IMR-90 (cell line): ENCODE data around the gene NR5A1. TPM values are rescaled to one million over a fixed set of nuclear protein-coding genes. Genes with fewer than 3 reads are reported as not detected.

Experiments
- ATAC-seq: fragments of 200-7000 bp; cut with Tn5 transposase; 2 replicates; pipeline ENCODE4 v1.9.1; 2020; ENCODE audit warnings: low read depth, mild to moderate bottlenecking, moderate library complexity
- BruUV-seq: library from RNA; stranded (reverse); fragments of 400-500 nt; replicated peaks from 2 replicates; lab custom pipeline; 2021; lab: Mats Ljungman, UMichigan
- CTCF ChIA-PET: fragments of 300-600 bp; formaldehyde crosslinking; extraction: SDS; loops from one replicate; lab custom pipeline; 2021; ENCODE audit warnings: antibody characterized with exemption; lab: Yijun Ruan, JAX
- POLR2A ChIA-PET: fragments of 300-600 bp; sonication (Branson Sonifier 250); formaldehyde crosslinking; loops from one replicate; lab custom pipeline; 2022; ENCODE audit warnings: antibody characterized with exemption; ENCODE audit not compliant: unreplicated experiment; lab: Charles Lee
- DNase-seq: peaks from one replicate; pipeline ENCODE4 v3.0.0; 2013
- H2AFZ ChIP-seq: replicated peaks from 2 replicates; pipeline ENCODE3; 2013; ENCODE audit warnings: low read length, mild to moderate bottlenecking; ENCODE audit not compliant: poor library complexity
- H2AK5ac ChIP-seq: 2 replicates; pipeline ENCODE4 v1.6.1; 2013; ENCODE audit warnings: low read depth, low read length, inconsistent platforms
- H2AK9ac ChIP-seq: replicated peaks from 2 replicates; pipeline ENCODE3; 2013; ENCODE audit warnings: mild to moderate bottlenecking, low read depth, low read length, moderate library complexity; ENCODE audit not compliant: poor library complexity
- H2BK120ac ChIP-seq: 2 replicates; pipeline ENCODE4 v1.6.1; 2013; ENCODE audit warnings: low read depth, low read length, inconsistent platforms
- H2BK15ac ChIP-seq: 3 replicates; pipeline ENCODE4 v1.6.1; 2013; ENCODE audit warnings: low read depth, low read length, inconsistent platforms
- H2BK20ac ChIP-seq: 2 replicates; pipeline ENCODE4 v1.6.1; 2013; ENCODE audit warnings: low read depth, mild to moderate bottlenecking, inconsistent platforms, low read length, moderate library complexity
- H2BK5ac ChIP-seq: 2 replicates; pipeline ENCODE4 v1.6.1; 2013; ENCODE audit warnings: mild to moderate bottlenecking, low read depth, low read length, inconsistent platforms; ENCODE audit not compliant: poor library complexity, severe bottlenecking
- H3K14ac ChIP-seq: replicated peaks from 2 replicates; pipeline ENCODE4 v1.6.1; 2013; ENCODE audit warnings: low read depth, low read length, inconsistent platforms
- H3K18ac ChIP-seq: 2 replicates; pipeline ENCODE4 v1.6.1; 2013; ENCODE audit warnings: low read depth, low read length, control low read depth
- H3K23ac ChIP-seq: 2 replicates; pipeline ENCODE4 v1.6.1; 2013; ENCODE audit warnings: low read depth, low read length, inconsistent platforms
- H3K27ac ChIP-seq: 2 replicates; pipeline ENCODE4 v1.5.1; 2013; ENCODE audit warnings: mild to moderate bottlenecking, control low read depth, low read length; ENCODE audit not compliant: insufficient read depth
- H3K27me3 ChIP-seq: 2 replicates; pipeline ENCODE4 v1.6.1; 2013; ENCODE audit warnings: low read length; ENCODE audit not compliant: control insufficient read depth, insufficient read depth
- H3K36me3 ChIP-seq: 2 replicates; pipeline ENCODE4 v1.6.1; 2013; ENCODE audit warnings: low read length, mixed read lengths; ENCODE audit not compliant: control insufficient read depth, insufficient read depth
- H3K4ac ChIP-seq: 2 replicates; pipeline ENCODE4 v1.6.1; 2013; ENCODE audit warnings: low read depth, low read length, inconsistent platforms
- H3K4me1 ChIP-seq: 2 replicates; pipeline ENCODE4 v1.6.1; 2013; ENCODE audit warnings: low read length, mixed read lengths; ENCODE audit not compliant: control insufficient read depth, insufficient read depth
- H3K4me2 ChIP-seq: 2 replicates; pipeline ENCODE4 v1.6.1; 2013; ENCODE audit warnings: low read depth, mild to moderate bottlenecking, control low read depth, low read length, moderate library complexity
- H3K4me3 ChIP-seq: 2 replicates; pipeline ENCODE4 v1.5.1; 2013; ENCODE audit warnings: low read depth, mild to moderate bottlenecking, control low read depth, low read length, moderate library complexity; ENCODE audit not compliant: insufficient read depth
- H3K56ac ChIP-seq: 2 replicates; pipeline ENCODE4 v1.6.1; 2013; ENCODE audit warnings: low read length, inconsistent platforms; ENCODE audit not compliant: insufficient read depth; ENCODE audit errors: extremely low read depth
- H3K79me1 ChIP-seq, 2 experiments: 2 replicates each; pipeline ENCODE4 v1.6.1; 2013; ENCODE audit warnings: low read length in 2 of 2, inconsistent platforms in 1 of 2, low read depth in 1 of 2
- H3K9ac ChIP-seq: 2 replicates; pipeline ENCODE4 v1.6.1; 2013; ENCODE audit warnings: low read depth, low read length, control low read depth
- H3K9me1 ChIP-seq: 2 replicates; pipeline ENCODE4 v1.6.1; 2013; ENCODE audit warnings: low read length, inconsistent platforms; ENCODE audit not compliant: insufficient read depth
- H3K9me3 ChIP-seq: 2 replicates; pipeline ENCODE4 v1.6.1; 2013; ENCODE audit warnings: low read length; ENCODE audit not compliant: control insufficient read depth, insufficient read depth
- H4K20me1 ChIP-seq: 2 replicates; pipeline ENCODE4 v1.6.1; 2013; ENCODE audit warnings: low read length, inconsistent platforms; ENCODE audit not compliant: insufficient read depth
- H4K5ac ChIP-seq: 2 replicates; pipeline ENCODE4 v1.6.1; 2013; ENCODE audit warnings: mild to moderate bottlenecking, low read depth, low read length, control low read depth
- H4K8ac ChIP-seq, 2 experiments: 2 replicates each; pipeline ENCODE4 v1.6.1; 2013; ENCODE audit warnings: low read depth in 2 of 2, low read length in 2 of 2, control low read depth in 1 of 2, inconsistent platforms in 1 of 2
- H4K91ac ChIP-seq: 2 replicates; pipeline ENCODE4 v1.6.1; 2013; ENCODE audit warnings: low read depth, low read length, inconsistent platforms; ENCODE audit not compliant: insufficient read depth
- BHLHE40 ChIP-seq: fragments of 150-350 bp; IDR thresholded peaks from 2 replicates; pipeline ENCODE4 v1.6.1; 2016; ENCODE audit warnings: mild to moderate bottlenecking, low read depth, low read length
- CEBPB ChIP-seq: IDR thresholded peaks from 2 replicates; pipeline ENCODE4 v1.6.1; 2012; ENCODE audit warnings: low read depth, low read length, improper control_type of control experiment
- CHD1 ChIP-seq: IDR thresholded peaks from 2 replicates; pipeline ENCODE4 v1.6.1; 2012; ENCODE audit warnings: low read depth, low read length, improper control_type of control experiment
- CTCF ChIP-seq: conservative IDR thresholded peaks from 2 replicates; pipeline ENCODE4 v1.5.1; 2012; ENCODE audit warnings: mild to moderate bottlenecking, low read depth, low read length, improper control_type of control experiment
- ELK1 ChIP-seq: fragments of 150-350 bp; IDR thresholded peaks from 2 replicates; pipeline ENCODE4 v1.6.1; 2016; ENCODE audit warnings: low read depth, mild to moderate bottlenecking, low read length, moderate library complexity, borderline replicate concordance
- FOS ChIP-seq: fragments of 150-350 bp; IDR thresholded peaks from 2 replicates; pipeline ENCODE4 v1.6.1; 2016; ENCODE audit warnings: low read depth, low read length
- MAFK ChIP-seq: IDR thresholded peaks from 2 replicates; pipeline ENCODE4 v1.6.1; 2012; ENCODE audit warnings: low read depth, low read length, improper control_type of control experiment
- MAZ ChIP-seq: IDR thresholded peaks from 2 replicates; pipeline ENCODE4 v1.6.1; 2012; ENCODE audit warnings: low read depth, mild to moderate bottlenecking, low read length, improper control_type of control experiment, moderate library complexity, borderline replicate concordance
- MXI1 ChIP-seq: IDR thresholded peaks from 2 replicates; pipeline ENCODE4 v1.6.1; 2012; ENCODE audit warnings: low read depth, mild to moderate bottlenecking, low read length, moderate library complexity, borderline replicate concordance
- NFE2L2 ChIP-seq: fragments of 150-350 bp; IDR thresholded peaks from 2 replicates; pipeline ENCODE4 v1.6.1; 2016; ENCODE audit warnings: low read depth, mild to moderate bottlenecking, low read length
- POLR2A ChIP-seq: IDR thresholded peaks from 2 replicates; pipeline ENCODE4 v1.6.1; 2012; ENCODE audit warnings: mild to moderate bottlenecking, low read depth, low read length
- RAD21 ChIP-seq: IDR thresholded peaks from 2 replicates; pipeline ENCODE4 v1.6.1; 2012; ENCODE audit warnings: low read length, improper control_type of control experiment
- RCOR1 ChIP-seq: IDR thresholded peaks from 2 replicates; pipeline ENCODE4 v1.6.1; 2012; ENCODE audit warnings: mild to moderate bottlenecking, low read length, improper control_type of control experiment; ENCODE audit not compliant: insufficient replicate concordance
- RFX5 ChIP-seq: IDR thresholded peaks from 2 replicates; pipeline ENCODE4 v1.8.0; 2012; ENCODE audit warnings: low read depth, mild to moderate bottlenecking, low read length, moderate library complexity
- SMC3 ChIP-seq: fragments of 150-350 bp; IDR thresholded peaks from 2 replicates; pipeline ENCODE4 v1.6.1; 2016; ENCODE audit warnings: low read depth, mild to moderate bottlenecking, antibody characterized with exemption, low read length, moderate library complexity
- USF2 ChIP-seq: fragments of 150-350 bp; IDR thresholded peaks from 2 replicates; pipeline ENCODE4 v1.6.1; 2017; ENCODE audit warnings: mild to moderate bottlenecking, antibody characterized with exemption, low read length, low read depth
- WGBS, 2 experiments: methylation state at CpG; one replicate each; pipeline versions ENCODE4 v1.1.5 to v1.1.7; 2013; ENCODE audit warnings: missing lambda C conversion rate in 2 of 2; ENCODE audit not compliant: insufficient read length in 1 of 2; ENCODE audit errors: extremely low coverage in 2 of 2; 5-methylcytosine and 5-hydroxymethylcytosine counted together
- dilution Hi-C: fragments of 300-500 bp; cut with HindIII; formaldehyde crosslinking; loops from one replicate; pipeline ENCODE4 v1.14.3; 2018; ENCODE audit warnings: low sequenced_read_pairs; ENCODE audit not compliant: unreplicated experiment
- in situ Hi-C: fragments of 300-500 bp; cut with MboI; formaldehyde crosslinking; loops from 3 replicates; pipeline ENCODE4 v1.14.3; 2019; ENCODE audit warnings: low sequenced_read_pairs, inconsistent platforms, mixed read lengths
- intact Hi-C: fragments of 100-400 bp; cut with micrococcal nuclease; formaldehyde crosslinking; loops from 2 replicates; pipeline ENCODE4 v1.10.0; 2022
- polyA plus RNA-seq, 3 experiments: library from polyadenylated mRNA; depleted of rRNA; stranded (reverse); fragments of >200 nt; gene quantifications; 2 replicates each; pipeline ENCODE4 v1.2.3, GENCODE V29; 2012; ENCODE audit warnings: low replicate concordance in 1 of 3
- total RNA-seq: library from RNA; depleted of rRNA; stranded (reverse); fragments of >200 nt; gene quantifications from 2 replicates; pipeline ENCODE4 v1.2.3, GENCODE V29; 2012

Gene NR5A1
- total and polyA plus RNA-seq, 2 of the 4 experiments (the other 2 are of a cell fraction) = not detected

DNA sequence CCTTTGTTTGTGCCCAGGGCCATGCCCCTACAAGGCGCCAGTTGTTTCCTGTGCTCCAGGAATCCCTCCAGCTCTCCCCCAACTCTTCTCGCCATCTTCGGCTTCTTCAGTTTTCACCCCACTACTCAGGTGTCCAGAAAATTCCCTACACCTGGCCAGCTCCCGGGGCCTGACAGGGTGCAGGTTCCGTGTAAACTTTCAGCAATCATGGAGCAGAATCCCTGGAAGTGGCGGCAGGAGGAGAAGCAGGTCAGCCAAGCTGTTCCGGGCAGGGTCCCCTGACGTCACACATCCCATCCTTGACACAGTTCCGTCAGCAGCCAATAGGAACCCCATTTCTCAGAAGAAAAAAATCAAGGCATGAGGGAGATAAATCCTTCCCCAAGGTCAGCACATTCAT is 69.1 kb downstream of the NR5A1 start:
- ChIA-PET CTCF (no interaction called here), POLR2A (no interaction called here)

More for the DNA sequence above, 69.1 kb downstream of the NR5A1 start:
- H3K56ac ChIP-seq = no peak overlapping the region
- H3K18ac ChIP-seq = no peak overlapping the region
- H3K23ac ChIP-seq = no peak overlapping the region
- ATAC-seq = no peak
- WGBS, 2 experiments = no CpG with 5 or more reads among the region's 9 CpGs
- no peaks in the 10 kb centered on the region for H4K20me1 ChIP-seq
- H4K91ac ChIP-seq = no peak overlapping the region
- H3K4me1 ChIP-seq = no peaks in the 10 kb centered on the region
- dilution Hi-C loops = no loop called here
- no peaks in the 10 kb centered on the region for H3K36me3 ChIP-seq
- H3K4ac ChIP-seq = no peak overlapping the region
- no peak overlapping the region for H2BK20ac ChIP-seq
- H3K14ac ChIP-seq = no peak overlapping the region
- TF ChIP-seq NFE2L2 (no peak), MAZ (no peak), CTCF (no peak), FOS (no peak), RAD21 (no peak), RCOR1 (no peak), SMC3 (no peak), MAFK (no peak), USF2 (no peak), CHD1 (no peak), CEBPB (no peak), BHLHE40 (no peak), MXI1 (no peak), ELK1 (no peak), POLR2A (no peak), RFX5 (no peak)
- intact Hi-C loops = no loop called here
- H3K9me1 ChIP-seq = no peaks in the 10 kb centered on the region
- in situ Hi-C loops = no loop called here
- no peak overlapping the region for H4K8ac ChIP-seq
- DNase-seq = no peak
- no peak overlapping the region for H2BK120ac ChIP-seq
- no peak overlapping the region for H3K4me3 ChIP-seq
- peaks cover 44% of the 10 kb centered on the region for H3K27me3 ChIP-seq
- H2AFZ ChIP-seq = no peak overlapping the region
- no TSS peak for BruUV-seq
- peaks cover 13% of the 10 kb centered on the region for H3K9me3 ChIP-seq
- H2BK5ac ChIP-seq = no peak overlapping the region
- no peak overlapping the region for H4K5ac ChIP-seq
- no peak overlapping the region for H2BK15ac ChIP-seq
- H3K9ac ChIP-seq = no peak overlapping the region
- no peaks in the 10 kb centered on the region for H3K79me1 ChIP-seq
- H2AK5ac ChIP-seq = no peak overlapping the region
- H2AK9ac ChIP-seq = no peak overlapping the region
- no peak overlapping the region for H3K27ac ChIP-seq
- no peak overlapping the region for H3K4me2 ChIP-seq
